ENCODE results near the gene KIF6. TPM values are rescaled to one million over a fixed set of nuclear protein-coding genes. Genes with fewer than 3 reads are reported as not detected.

KIF6 gene
- total RNA-seq, 1 donor from 2014 or later = 1.5 TPM

- Mint-ChIP-seq H3K27ac (ENCODE audit: unreplicated experiment) (no peak overlapping the region), H3K36me3 (ENCODE audit: low read depth) (peaks cover 2% of the 10 kb centered on the region), H3K27me3 (ENCODE audit: low read depth) (no peaks in the 10 kb centered on the region), H3K4me3 (no peak overlapping the region), H3K4me1 (peaks cover 21% of the 10 kb centered on the region), H3K9me3 (peaks cover 2% of the 10 kb centered on the region)
- no peak for TF ChIP-seq CTCF (conservative IDR thresholded peaks at IDR 0.05)
- DNase-seq (ENCODE audit: low read depth, low spot score) = no peak
These were observed 40.4 kb upstream of the KIF6 start for GRCh38 chr6:39765508-39766065.

GRCh38 chr6:39760226-39760952 lies 35.2 kb upstream of the KIF6 start:
- H3K27me3 Mint-ChIP-seq (ENCODE audit: low read depth) = no peaks in the 10 kb centered on the region
- no peak overlapping the region for H3K27ac Mint-ChIP-seq (ENCODE audit: unreplicated experiment)
- H3K9me3 Mint-ChIP-seq = no peaks in the 10 kb centered on the region
- H3K4me3 Mint-ChIP-seq = no peak overlapping the region
- DNase-seq (ENCODE audit: low read depth, low spot score) = no peak
- TF ChIP-seq CTCF (conservative IDR thresholded peaks at IDR 0.05) = no peak
- peaks cover 6% of the 10 kb centered on the region for H3K4me1 Mint-ChIP-seq
- H3K36me3 Mint-ChIP-seq (ENCODE audit: low read depth) = no peaks in the 10 kb centered on the region

- Mint-ChIP-seq H3K27ac (ENCODE audit: unreplicated experiment) (no peak overlapping the region), H3K4me1 (no peaks in the 10 kb centered on the region), H3K36me3 (ENCODE audit: low read depth) (no peaks in the 10 kb centered on the region), H3K27me3 (ENCODE audit: low read depth) (no peaks in the 10 kb centered on the region), H3K4me3 (no peak overlapping the region), H3K9me3 (no peaks in the 10 kb centered on the region)
- no peak for TF ChIP-seq CTCF (conservative IDR thresholded peaks at IDR 0.05)
- no peak for DNase-seq (ENCODE audit: low read depth, low spot score)
These were observed 33.8 kb upstream of the KIF6 start for GRCh38 chr6:39758905-39759605.

GRCh38 chr6:39756582-39756981 lies 31.4 kb upstream of the KIF6 start:
- TF ChIP-seq CTCF (conservative IDR thresholded peaks at IDR 0.05) = no peak
- Mint-ChIP-seq H3K36me3 (ENCODE audit: low read depth) (no peaks in the 10 kb centered on the region), H3K9me3 (no peaks in the 10 kb centered on the region), H3K27me3 (ENCODE audit: low read depth) (no peaks in the 10 kb centered on the region), H3K4me1 (no peaks in the 10 kb centered on the region), H3K27ac (ENCODE audit: unreplicated experiment) (no peak overlapping the region), H3K4me3 (no peak overlapping the region)
- DNase-seq (ENCODE audit: low read depth, low spot score) = no peak

- TF ChIP-seq CTCF (conservative IDR thresholded peaks at IDR 0.05) = no peak
- H3K9me3 Mint-ChIP-seq = no peaks in the 10 kb centered on the region
- no peak overlapping the region for H3K27ac Mint-ChIP-seq (ENCODE audit: unreplicated experiment)
- no peaks in the 10 kb centered on the region for H3K4me1 Mint-ChIP-seq
- H3K4me3 Mint-ChIP-seq = no peak overlapping the region
- DNase-seq (ENCODE audit: low read depth, low spot score) = no peak
- no peaks in the 10 kb centered on the region for H3K27me3 Mint-ChIP-seq (ENCODE audit: low read depth)
- H3K36me3 Mint-ChIP-seq (ENCODE audit: low read depth) = no peaks in the 10 kb centered on the region
These were observed 30.0 kb upstream of the KIF6 start for GRCh38 chr6:39755231-39755630.
